Thyroid gland (tissue), 4 donors: ENCODE data around the gene COQ6. TPM values are rescaled to one million over a fixed set of nuclear protein-coding genes. Genes with fewer than 3 reads are reported as not detected.
"Not testable (repeated sequence)": the region's sequence is repeated elsewhere in the genome, so short reads cannot be mapped to it uniquely, and the experiment has no call there.

Source experiments
- DNase-seq, 2 donors: peaks; one replicate each; pipeline ENCODE4 v3.0.0-alpha.2; 2019
- H3K27ac ChIP-seq, 3 donors: fragments of 200-600 bp; sonication (generic); 1 replicate in 2 of 3; 2 replicates in 1 of 3; pipeline ENCODE4 v1.5.1; 2016 to 2019; ENCODE audit warnings: mild to moderate bottlenecking in 1 of 3, moderate library complexity in 1 of 3
- H3K27me3 ChIP-seq: fragments of 200-600 bp; sonication (generic); one replicate; pipeline ENCODE4 v1.5.1; 2019
- H3K36me3 ChIP-seq, 2 donors: fragments of 200-600 bp; sonication (generic); one replicate each; pipeline ENCODE4 v1.5.1; 2016 to 2019
- H3K4me1 ChIP-seq, 2 donors: fragments of 200-600 bp; sonication (generic); one replicate each; pipeline ENCODE4 v1.5.1; 2017 to 2019
- H3K4me3 ChIP-seq, 3 donors: fragments of 200-600 bp; sonication (generic); replicated peaks in 1 of 3; 1 replicate in 2 of 3; 2 replicates in 1 of 3; pipeline ENCODE4 v1.5.1; 2016; ENCODE audit warnings: mild to moderate bottlenecking in 1 of 3
- H3K9me3 ChIP-seq: fragments of 200-600 bp; sonication (generic); one replicate; pipeline ENCODE4 v1.5.1; 2017
- POLR2A ChIP-seq, 2 donors: fragments of 450-650 bp; IDR thresholded peaks; one replicate each; pipeline ENCODE4 v1.6.1; 2017; ENCODE audit warnings: antibody characterized with exemption in 2 of 2, mild to moderate bottlenecking in 2 of 2, moderate library complexity in 1 of 2
- WGBS, 2 donors: methylation state at CpG; one replicate each; pipeline ENCODE4 v1.1.5; 2017; 5-methylcytosine and 5-hydroxymethylcytosine counted together
- intact Hi-C: fragments of 100-400 bp; cut with DNase I; formaldehyde crosslinking; loops from one replicate; pipeline ENCODE4 v1.15.1; 2023
- total RNA-seq, 4 donors: library from RNA; depleted of rRNA; stranded (reverse); fragments of >200 nt; gene quantifications; one replicate each; pipeline ENCODE4 v1.2.3, GENCODE V29; 2016
- TF ChIP-seq, protein P1 (sequence below), 6 experiments: fragments of 200-600 bp in 3 of 6; fragments of 450-650 bp in 3 of 6; sonication (generic) in 3 of 6; IDR thresholded peaks; one replicate each; pipeline ENCODE4 v1.5.1; 2016 to 2019; ENCODE audit warnings: antibody characterized with exemption in 6 of 6, mild to moderate bottlenecking in 2 of 6, inconsistent platforms in 1 of 6, moderate library complexity in 1 of 6

COQ6 gene
- total RNA-seq, 4 donors from 2014 or later, result 33.2 to 106 (median 49.7) TPM

DNA sequence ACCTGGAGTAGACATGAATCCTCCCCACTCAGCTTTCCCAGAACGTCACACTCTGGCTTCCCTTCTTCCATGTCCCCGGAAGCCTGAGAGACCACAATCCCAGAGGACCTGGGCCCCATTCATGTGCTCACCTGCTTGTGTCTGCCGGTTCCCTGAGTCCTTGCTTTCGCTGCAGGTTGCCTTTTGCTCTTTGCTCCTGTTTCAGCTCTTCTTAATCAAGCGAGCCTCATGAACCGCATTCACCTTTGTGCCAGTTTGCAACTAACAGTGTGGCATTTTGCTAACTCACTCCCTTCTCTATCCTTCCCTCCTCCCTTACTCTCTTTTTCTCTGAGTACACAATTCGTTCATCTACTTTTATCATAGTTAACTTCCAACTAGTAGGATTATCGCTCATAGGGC is 45.9 kb downstream of the COQ6 start:
- DNase-seq, result no peak
- Histone ChIP-seq H3K9me3 (no peaks in the 10 kb centered on the region), H3K36me3 (no peaks in the 10 kb centered on the region), H3K27me3 (no peaks in the 10 kb centered on the region), H3K4me3 (no peak overlapping the region), H3K4me1 (no peaks in the 10 kb centered on the region), H3K27ac (no peak overlapping the region)
- intact Hi-C loops, result no loop called here
- WGBS, 2 donors, result 94 to 98% methylated on average over 8 of the region's 8 CpGs
- TF ChIP-seq, protein P1, sequence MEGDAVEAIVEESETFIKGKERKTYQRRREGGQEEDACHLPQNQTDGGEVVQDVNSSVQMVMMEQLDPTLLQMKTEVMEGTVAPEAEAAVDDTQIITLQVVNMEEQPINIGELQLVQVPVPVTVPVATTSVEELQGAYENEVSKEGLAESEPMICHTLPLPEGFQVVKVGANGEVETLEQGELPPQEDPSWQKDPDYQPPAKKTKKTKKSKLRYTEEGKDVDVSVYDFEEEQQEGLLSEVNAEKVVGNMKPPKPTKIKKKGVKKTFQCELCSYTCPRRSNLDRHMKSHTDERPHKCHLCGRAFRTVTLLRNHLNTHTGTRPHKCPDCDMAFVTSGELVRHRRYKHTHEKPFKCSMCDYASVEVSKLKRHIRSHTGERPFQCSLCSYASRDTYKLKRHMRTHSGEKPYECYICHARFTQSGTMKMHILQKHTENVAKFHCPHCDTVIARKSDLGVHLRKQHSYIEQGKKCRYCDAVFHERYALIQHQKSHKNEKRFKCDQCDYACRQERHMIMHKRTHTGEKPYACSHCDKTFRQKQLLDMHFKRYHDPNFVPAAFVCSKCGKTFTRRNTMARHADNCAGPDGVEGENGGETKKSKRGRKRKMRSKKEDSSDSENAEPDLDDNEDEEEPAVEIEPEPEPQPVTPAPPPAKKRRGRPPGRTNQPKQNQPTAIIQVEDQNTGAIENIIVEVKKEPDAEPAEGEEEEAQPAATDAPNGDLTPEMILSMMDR (IDR thresholded peaks at IDR 0.05), result no peak
- TF ChIP-seq POLR2A (IDR thresholded peaks at IDR 0.05), result no peak

GRCh38 chr14:73996731-73997107 is 46.6 kb downstream of the COQ6 start:
- TF ChIP-seq POLR2A (IDR thresholded peaks at IDR 0.05), result no peak
- TF ChIP-seq, protein P1 (IDR thresholded peaks at IDR 0.05), result no peak
- no peaks in the 10 kb centered on the region for H3K9me3 ChIP-seq
- H3K27me3 ChIP-seq, result no peaks in the 10 kb centered on the region
- no peaks in the 10 kb centered on the region for H3K36me3 ChIP-seq
- no peak overlapping the region for H3K4me3 ChIP-seq
- no peak overlapping the region for H3K27ac ChIP-seq
- WGBS, 2 donors, result 66 to 69% methylated on average over 2 of the region's 2 CpGs
- H3K4me1 ChIP-seq, result no peaks in the 10 kb centered on the region
- no peak for DNase-seq
- intact Hi-C loops, result no loop called here

DNA sequence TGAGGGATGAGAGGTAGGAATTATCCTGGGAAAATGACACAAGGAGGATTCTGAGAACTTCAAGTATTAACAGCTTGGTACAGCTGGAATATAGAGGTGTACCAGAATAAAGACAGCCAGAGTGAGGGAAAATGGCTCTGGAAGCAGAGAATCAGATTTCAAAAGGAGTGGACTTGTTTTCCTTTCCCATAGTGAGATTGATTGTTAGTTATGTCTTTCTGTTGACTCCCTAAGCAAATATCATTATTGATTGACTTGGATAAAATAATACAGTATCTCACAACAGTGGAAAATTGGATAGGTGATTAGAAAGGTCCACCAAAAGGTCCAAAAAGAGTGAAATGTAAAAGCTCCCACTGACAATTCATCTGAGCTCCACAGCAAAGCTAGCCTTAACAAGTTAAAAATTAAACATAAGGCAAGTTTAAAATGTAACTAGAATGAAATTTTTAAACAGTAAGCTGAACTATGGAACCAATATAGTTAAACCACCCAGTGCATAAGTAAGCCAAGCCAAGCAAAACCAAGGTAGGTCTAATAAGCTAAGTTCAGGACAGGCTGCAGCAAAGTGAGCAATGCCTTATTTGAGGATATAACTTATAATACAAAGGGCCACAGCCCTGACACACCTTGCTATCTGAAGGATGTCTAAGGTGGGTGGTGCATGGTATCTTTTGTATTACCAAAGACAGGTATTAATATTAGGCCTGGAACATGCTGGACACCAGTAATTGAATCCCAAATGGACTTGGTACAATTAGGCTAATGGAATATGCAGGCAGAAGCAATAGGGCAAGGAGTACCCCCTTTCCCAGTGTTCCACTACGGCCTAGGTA is 47.2 kb downstream of the COQ6 start:
- intact Hi-C loops, result no loop called here
- H3K9me3 ChIP-seq, result no peaks in the 10 kb centered on the region
- no peaks in the 10 kb centered on the region for H3K4me1 ChIP-seq
- H3K36me3 ChIP-seq, result no peaks in the 10 kb centered on the region
- no peak overlapping the region for H3K4me3 ChIP-seq
- no peak for TF ChIP-seq POLR2A (IDR thresholded peaks at IDR 0.05)
- TF ChIP-seq, protein P1 (IDR thresholded peaks at IDR 0.05), result no peak
- DNase-seq, result no peak
- WGBS, 2 donors, result 100% methylated on average over 1 of the region's 1 CpG
- no peaks in the 10 kb centered on the region for H3K27me3 ChIP-seq
- H3K27ac ChIP-seq, result no peak overlapping the region

- no peaks in the 10 kb centered on the region for H3K4me1 ChIP-seq
- H3K27me3 ChIP-seq, result no peaks in the 10 kb centered on the region
- no peaks in the 10 kb centered on the region for H3K9me3 ChIP-seq
- DNase-seq, result no peak
- H3K36me3 ChIP-seq, result no peaks in the 10 kb centered on the region
- no peak for TF ChIP-seq POLR2A (IDR thresholded peaks at IDR 0.05)
- TF ChIP-seq, protein P1 (IDR thresholded peaks at IDR 0.05), result no peak
- WGBS, 2 donors, result 93 to 95% methylated on average over 7 of the region's 7 CpGs
- H3K4me3 ChIP-seq, result no peak overlapping the region
- intact Hi-C loops, result no loop called here
- no peak overlapping the region for H3K27ac ChIP-seq
Observed at GRCh38 chr14:73997944-73998447, 47.9 kb downstream of the COQ6 start.

GRCh38 chr14:73998726-73999125 is 48.6 kb downstream of the COQ6 start:
- intact Hi-C loops, result no loop called here
- TF ChIP-seq POLR2A (IDR thresholded peaks at IDR 0.05), result no peak
- TF ChIP-seq, protein P1 (IDR thresholded peaks at IDR 0.05), result no peak
- Histone ChIP-seq H3K4me3 (no peak overlapping the region), H3K36me3 (no peaks in the 10 kb centered on the region), H3K9me3 (no peaks in the 10 kb centered on the region), H3K27ac (no peak overlapping the region), H3K4me1 (no peaks in the 10 kb centered on the region), H3K27me3 (no peaks in the 10 kb centered on the region)
- DNase-seq, result no peak
- WGBS, 2 donors, result 90% methylated on average over 2 of the region's 2 CpGs

GRCh38 chr14:74005664-74006063 is 55.6 kb downstream of the COQ6 start:
- H3K4me3 ChIP-seq, H3K27me3 ChIP-seq, H3K27ac ChIP-seq, H3K9me3 ChIP-seq, H3K4me1 ChIP-seq, DNase-seq, intact Hi-C loops: not testable (repeated sequence)
- 95 to 98% methylated on average over 3 of the region's 3 CpGs for WGBS, 2 donors
- peaks cover 0 to 10% of the 10 kb centered on the region in 2 donors for H3K36me3 ChIP-seq
